Smooth muscle cell (in vitro differentiated cells): ENCODE data around the gene JMJD4. TPM values are rescaled to one million over a fixed set of nuclear protein-coding genes. Genes with fewer than 3 reads are reported as not detected.

Experiments
- DNase-seq: peaks from one replicate; lab custom pipeline; 2025; ENCODE audit not compliant: unreplicated experiment; lab: John Stamatoyannopoulos, UW
- H2AFZ ChIP-seq: fragments of 200-600 bp; sonication (generic); 2 replicates; pipeline ENCODE4 v1.6.0; 2016; ENCODE audit warnings: antibody characterized with exemption, low read depth, mild to moderate bottlenecking
- H3F3A ChIP-seq: fragments of 200-600 bp; sonication (generic); 2 replicates; pipeline ENCODE4 v1.6.0; 2017; ENCODE audit warnings: antibody characterized with exemption, low read depth
- H3K27ac ChIP-seq: fragments of 200-600 bp; sonication (generic); 2 replicates; pipeline ENCODE4 v1.5.1; 2016; ENCODE audit warnings: low read depth, mild to moderate bottlenecking
- H3K27me3 ChIP-seq: fragments of 200-600 bp; sonication (generic); 2 replicates; pipeline ENCODE4 v1.6.1; 2016; ENCODE audit warnings: low read depth, mild to moderate bottlenecking
- H3K36me3 ChIP-seq: fragments of 200-600 bp; sonication (generic); 2 replicates; pipeline ENCODE4 v1.5.1; 2016; ENCODE audit warnings: low read depth
- H3K4me1 ChIP-seq: fragments of 200-600 bp; sonication (generic); 2 replicates; pipeline ENCODE4 v1.5.1; 2016; ENCODE audit warnings: low read depth
- H3K4me2 ChIP-seq: fragments of 200-600 bp; sonication (generic); 2 replicates; pipeline ENCODE4 v1.6.0; 2016; ENCODE audit warnings: mild to moderate bottlenecking
- H3K4me3 ChIP-seq: fragments of 200-600 bp; sonication (generic); 2 replicates; pipeline ENCODE4 v1.5.1; 2016; ENCODE audit warnings: mild to moderate bottlenecking
- H3K79me2 ChIP-seq: fragments of 200-600 bp; sonication (generic); 2 replicates; pipeline ENCODE4 v1.6.0; 2016; ENCODE audit warnings: low read depth, mild to moderate bottlenecking
- H3K9ac ChIP-seq: fragments of 200-600 bp; sonication (generic); 2 replicates; pipeline ENCODE4 v1.6.0; 2016; ENCODE audit warnings: low read depth
- H3K9me3 ChIP-seq: fragments of 200-600 bp; sonication (generic); replicated peaks from 2 replicates; pipeline ENCODE4 v1.5.1; 2016; ENCODE audit warnings: low read depth
- H4K20me1 ChIP-seq: fragments of 200-600 bp; sonication (generic); 2 replicates; pipeline ENCODE4 v1.6.0; 2016; ENCODE audit warnings: low read depth
- WGBS: methylation state at CpG from one replicate; pipeline ENCODE4 v1.1.7; 2016; ENCODE audit warnings: low lambda C conversion rate; 5-methylcytosine and 5-hydroxymethylcytosine counted together
- polyA plus RNA-seq: library from polyadenylated mRNA; unstranded; fragments of >200 nt; fragmentation: Nextera tagmentation; extraction: Ambion mirVana; gene quantifications from 2 replicates; pipeline ENCODE4 v1.2.1, GENCODE V29; 2016
- total RNA-seq: library from RNA; depleted of rRNA; stranded (reverse); fragments of >200 nt; gene quantifications from 2 replicates; pipeline ENCODE4 v1.2.3, GENCODE V29; 2014
- TF ChIP-seq, protein P1 (sequence below): fragments of 200-600 bp; sonication (generic); IDR thresholded peaks from 2 replicates; pipeline ENCODE4 v1.5.1; 2017; ENCODE audit warnings: borderline replicate concordance, mild to moderate bottlenecking, antibody characterized with exemption; ENCODE audit not compliant: insufficient read depth, poor library complexity, severe bottlenecking

Gene JMJD4
- total and polyA plus RNA-seq, 2 experiments from 2014 or later, result 8.5 to 19.5 TPM

DNA sequence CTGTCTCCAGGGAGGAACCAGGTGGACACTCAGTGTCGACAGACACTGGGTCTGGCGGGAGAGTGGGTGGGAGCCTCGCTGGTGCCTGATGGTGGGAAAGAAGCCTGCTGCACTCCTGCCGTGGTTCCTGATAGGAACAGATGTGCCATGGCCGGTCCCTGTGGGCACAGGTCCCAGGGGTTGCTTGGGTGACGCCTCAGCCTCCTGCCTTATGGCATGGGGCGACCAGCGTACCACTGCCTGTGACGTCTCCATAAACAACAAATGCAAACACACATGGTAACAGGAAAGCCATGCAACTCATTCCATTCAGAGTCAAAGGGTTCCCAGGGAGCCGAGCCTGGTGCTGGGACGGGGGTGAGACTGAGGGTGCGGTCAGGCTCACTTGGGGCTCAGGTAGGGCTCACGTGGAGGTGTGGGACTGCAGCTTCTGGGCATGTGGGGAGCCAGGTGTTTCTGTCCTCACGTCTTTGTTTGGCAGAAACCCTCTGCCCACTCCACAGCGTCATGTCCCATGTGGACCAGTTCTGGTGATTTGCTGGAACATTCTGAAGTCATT lies 34.9 kb upstream of the JMJD4 start:
- H3F3A ChIP-seq, result no peaks in the 10 kb centered on the region
- H2AFZ ChIP-seq, result no peak overlapping the region
- H3K4me2 ChIP-seq, result no peak overlapping the region
- H3K4me1 ChIP-seq, result no peaks in the 10 kb centered on the region
- H3K4me3 ChIP-seq, result no peak overlapping the region
- TF ChIP-seq, protein P1, sequence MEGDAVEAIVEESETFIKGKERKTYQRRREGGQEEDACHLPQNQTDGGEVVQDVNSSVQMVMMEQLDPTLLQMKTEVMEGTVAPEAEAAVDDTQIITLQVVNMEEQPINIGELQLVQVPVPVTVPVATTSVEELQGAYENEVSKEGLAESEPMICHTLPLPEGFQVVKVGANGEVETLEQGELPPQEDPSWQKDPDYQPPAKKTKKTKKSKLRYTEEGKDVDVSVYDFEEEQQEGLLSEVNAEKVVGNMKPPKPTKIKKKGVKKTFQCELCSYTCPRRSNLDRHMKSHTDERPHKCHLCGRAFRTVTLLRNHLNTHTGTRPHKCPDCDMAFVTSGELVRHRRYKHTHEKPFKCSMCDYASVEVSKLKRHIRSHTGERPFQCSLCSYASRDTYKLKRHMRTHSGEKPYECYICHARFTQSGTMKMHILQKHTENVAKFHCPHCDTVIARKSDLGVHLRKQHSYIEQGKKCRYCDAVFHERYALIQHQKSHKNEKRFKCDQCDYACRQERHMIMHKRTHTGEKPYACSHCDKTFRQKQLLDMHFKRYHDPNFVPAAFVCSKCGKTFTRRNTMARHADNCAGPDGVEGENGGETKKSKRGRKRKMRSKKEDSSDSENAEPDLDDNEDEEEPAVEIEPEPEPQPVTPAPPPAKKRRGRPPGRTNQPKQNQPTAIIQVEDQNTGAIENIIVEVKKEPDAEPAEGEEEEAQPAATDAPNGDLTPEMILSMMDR, result no peak
- H3K36me3 ChIP-seq, result no peaks in the 10 kb centered on the region
- no peaks in the 10 kb centered on the region for H3K79me2 ChIP-seq
- peaks cover 68% of the 10 kb centered on the region for H4K20me1 ChIP-seq
- DNase-seq, result no peak
- no peaks in the 10 kb centered on the region for H3K9me3 ChIP-seq
- no peaks in the 10 kb centered on the region for H3K27me3 ChIP-seq
- 98% methylated on average over 15 of the region's 15 CpGs for WGBS
- H3K27ac ChIP-seq, result no peak overlapping the region
- no peak overlapping the region for H3K9ac ChIP-seq

DNA sequence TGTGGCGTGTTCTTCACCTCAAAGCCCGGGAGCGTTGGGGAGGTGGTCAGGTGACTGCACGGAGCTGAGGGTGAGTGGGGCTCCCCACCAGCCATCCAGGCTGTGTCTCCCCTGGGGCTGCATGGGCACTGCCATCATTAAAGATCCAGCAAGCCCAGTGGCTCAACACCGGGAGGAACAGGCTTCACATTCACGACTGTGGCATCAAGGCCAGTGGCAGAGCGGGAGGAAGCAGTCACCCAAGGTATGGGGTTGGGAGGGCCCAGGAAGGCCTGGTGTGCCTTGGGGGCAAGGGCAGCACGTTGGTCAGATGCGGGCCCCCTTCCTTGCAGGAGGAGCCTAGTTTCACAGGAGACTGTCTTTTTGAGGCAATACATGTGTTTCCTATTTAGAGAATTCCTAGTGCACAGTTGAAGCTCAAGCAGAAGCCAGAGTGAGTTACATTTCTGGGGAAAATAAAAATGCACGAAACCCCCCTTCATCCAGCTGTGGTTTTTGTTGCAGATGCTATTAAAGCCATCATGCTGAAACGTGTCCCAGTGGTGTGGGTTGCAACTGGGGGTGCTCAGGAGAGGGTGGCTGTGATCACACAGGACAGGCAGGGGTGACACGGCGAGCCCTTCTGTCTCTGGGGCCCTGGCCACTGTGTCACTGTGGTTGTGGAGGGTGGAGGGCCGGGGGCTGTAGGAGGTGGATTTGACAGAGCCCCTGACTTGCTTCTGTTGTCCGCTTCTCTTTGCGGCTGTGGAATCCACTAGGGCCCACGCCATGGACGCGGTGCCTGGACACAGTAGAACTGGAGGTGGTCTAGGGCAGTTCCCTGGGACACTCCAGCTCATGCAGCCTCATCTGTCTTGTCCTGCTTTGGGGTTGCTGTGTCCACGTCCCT lies 34.2 kb upstream of the JMJD4 start:
- 97% methylated on average over 20 of the region's 20 CpGs for WGBS
- no peaks in the 10 kb centered on the region for H3F3A ChIP-seq
- no peaks in the 10 kb centered on the region for H3K9me3 ChIP-seq
- no peaks in the 10 kb centered on the region for H3K27me3 ChIP-seq
- no peaks in the 10 kb centered on the region for H3K4me1 ChIP-seq
- no peak overlapping the region for H3K27ac ChIP-seq
- no peak overlapping the region for H3K4me3 ChIP-seq
- peaks cover 68% of the 10 kb centered on the region for H4K20me1 ChIP-seq
- H3K79me2 ChIP-seq, result no peaks in the 10 kb centered on the region
- no peak overlapping the region for H3K4me2 ChIP-seq
- H3K36me3 ChIP-seq, result no peaks in the 10 kb centered on the region
- TF ChIP-seq, protein P1, result no peak
- H3K9ac ChIP-seq, result no peak overlapping the region
- no peak for DNase-seq
- no peak overlapping the region for H2AFZ ChIP-seq

DNA sequence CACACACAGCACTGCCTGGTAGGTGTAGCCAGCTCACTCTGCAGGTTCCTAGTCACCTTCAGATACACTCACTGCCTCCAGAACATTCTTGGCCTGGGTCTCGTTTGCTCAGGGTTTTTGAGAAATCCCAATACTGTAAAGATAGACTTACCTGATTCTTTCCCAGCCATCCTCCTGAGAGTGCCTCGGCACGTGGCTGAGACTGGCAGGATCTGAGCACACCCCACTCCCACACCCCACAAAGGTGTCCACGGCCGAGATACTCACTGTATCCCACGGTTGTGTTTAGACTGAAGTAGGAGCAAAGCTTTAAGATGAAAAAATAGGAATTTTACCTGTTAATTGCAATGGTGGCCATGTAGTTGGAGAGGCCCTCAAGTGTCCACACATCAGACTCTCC lies 33.5 kb upstream of the JMJD4 start:
- Histone ChIP-seq H3K27me3 (no peaks in the 10 kb centered on the region), H3K27ac (no peak overlapping the region), H3K4me3 (no peak overlapping the region), H3K4me1 (no peaks in the 10 kb centered on the region), H3K9ac (no peak overlapping the region), H3K36me3 (no peaks in the 10 kb centered on the region), H3F3A (no peaks in the 10 kb centered on the region), H2AFZ (no peak overlapping the region), H3K4me2 (no peak overlapping the region), H3K79me2 (no peaks in the 10 kb centered on the region), H3K9me3 (no peaks in the 10 kb centered on the region), H4K20me1 (peaks cover 68% of the 10 kb centered on the region)
- TF ChIP-seq, protein P1, result no peak
- 86% methylated on average over 6 of the region's 6 CpGs for WGBS
- DNase-seq, result no peak
